ENCODE measurements around the gene NFKBIL1.
"Not testable (repeated sequence)": the region's sequence is repeated elsewhere in the genome, so short reads cannot be mapped to it uniquely, and the experiment has no call there.

Gene NFKBIL1

GRCh38 chr6:31582230-31582643 is 34.8 kb downstream of the NFKBIL1 start, which contains the start of gene LTB:
Gene LTB, minus strand, starts transcription at chr6:31582424. Its CDS starts 7 bp downstream, at chr6:31582417.
- DNase-seq: no peak

- peak; percentile 46 for DNase-seq
Measured at GRCh38 chr6:31585491-31585890, 38.1 kb downstream of the NFKBIL1 start.

- DNase-seq: no peak
Measured at GRCh38 chr6:31586008-31586407, 38.6 kb downstream of the NFKBIL1 start, which contains the start of gene LST1. Gene LST1, plus strand, starts transcription at chr6:31586277. Its CDS starts 1,023 bp downstream, at chr6:31587300.

GRCh38 chr6:31586599-31587281 is 39.3 kb downstream of the NFKBIL1 start:
- DNase-seq: no peak

- no peak for DNase-seq
Measured at GRCh38 chr6:31587791-31588777, 40.7 kb downstream of the NFKBIL1 start.

GRCh38 chr6:31588871-31589650 is 41.7 kb downstream of the NFKBIL1 start:
- peak; percentile 74 for DNase-seq

- DNase-seq: not testable (repeated sequence)
Measured at GRCh38 chr6:31590691-31591090, 43.3 kb downstream of the NFKBIL1 start.

- no peak for DNase-seq
Measured at GRCh38 chr6:31592396-31592771, 45.0 kb downstream of the NFKBIL1 start.

GRCh38 chr6:31597006-31597405 is 49.6 kb downstream of the NFKBIL1 start:
- DNase-seq: peak; percentile 73

- no peak for DNase-seq
Measured at GRCh38 chr6:31607317-31607716, 59.9 kb downstream of the NFKBIL1 start.
